Measurements from ENCODE around the gene RASSF4.

- TF ChIP-seq POLR2A (IDR thresholded peaks at IDR 0.05; ENCODE audit: low read length) (no peak), GATA1 (IDR thresholded peaks at IDR 0.05; ENCODE audit: low read depth, low read length) (no peak)
These were observed 4.4 kb downstream of the RASSF4 start for GRCh38 chr10:44963772-44964633.
